Measurements from ENCODE around the gene PLCL1.

PLCL1 gene

DNA sequence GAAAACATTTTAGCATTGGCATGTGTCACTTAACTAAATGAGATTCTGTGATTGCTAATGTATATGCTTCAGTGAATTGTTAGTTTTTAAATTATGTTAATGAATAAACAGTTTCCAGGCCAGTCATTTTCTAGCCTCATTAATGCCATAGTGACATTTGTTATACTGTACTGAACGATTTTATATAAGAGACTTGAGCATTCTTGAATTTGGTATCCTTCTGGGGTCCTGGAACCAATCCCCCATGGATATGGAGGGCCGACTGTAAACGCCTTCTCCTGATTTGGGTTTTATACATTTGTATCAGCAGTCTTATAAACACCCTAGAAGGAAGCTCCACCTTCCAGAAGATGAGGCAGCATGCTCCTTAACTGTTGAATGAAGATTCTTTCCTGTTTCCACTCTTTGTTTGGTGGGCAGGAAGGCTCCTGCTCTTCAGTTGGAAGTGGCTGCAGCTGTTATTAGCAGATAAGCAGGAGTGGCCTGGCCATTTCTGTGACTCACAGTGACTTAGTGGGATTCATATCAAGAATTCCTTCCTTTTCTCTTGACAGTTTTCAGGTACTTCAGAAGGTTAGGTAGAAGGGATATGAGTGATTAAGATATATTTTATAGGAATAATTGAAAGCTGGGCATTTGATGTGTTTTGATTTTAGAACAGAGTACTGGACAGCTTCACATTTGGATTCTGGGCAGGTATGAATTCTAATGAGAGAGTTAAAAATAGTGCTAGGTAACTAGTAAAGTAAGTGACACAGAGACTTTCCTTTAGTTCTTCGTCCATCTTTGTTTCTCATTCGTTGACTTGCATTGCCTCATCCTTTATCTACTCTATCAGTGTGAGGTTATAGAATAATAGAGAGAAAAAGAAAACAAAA, 124.9 kb downstream of the PLCL1 start:
- DNase-seq = no peak

DNA sequence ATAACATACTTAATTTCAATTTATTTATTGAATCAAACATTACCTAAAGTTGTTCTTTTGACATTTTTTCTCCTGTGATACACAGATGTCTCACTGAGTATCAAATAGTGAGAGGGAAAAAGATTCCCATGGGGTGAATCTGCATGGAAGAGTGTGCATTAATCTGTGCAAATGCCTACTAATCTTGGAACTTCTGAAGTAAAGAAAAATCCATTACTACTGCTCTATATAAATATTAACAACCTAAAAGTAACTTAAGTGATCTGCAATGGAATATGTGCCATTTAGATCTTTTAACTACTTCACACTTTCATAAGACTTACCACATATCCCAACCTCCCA, 125.5 kb downstream of the PLCL1 start:
- no peak for DNase-seq

DNA sequence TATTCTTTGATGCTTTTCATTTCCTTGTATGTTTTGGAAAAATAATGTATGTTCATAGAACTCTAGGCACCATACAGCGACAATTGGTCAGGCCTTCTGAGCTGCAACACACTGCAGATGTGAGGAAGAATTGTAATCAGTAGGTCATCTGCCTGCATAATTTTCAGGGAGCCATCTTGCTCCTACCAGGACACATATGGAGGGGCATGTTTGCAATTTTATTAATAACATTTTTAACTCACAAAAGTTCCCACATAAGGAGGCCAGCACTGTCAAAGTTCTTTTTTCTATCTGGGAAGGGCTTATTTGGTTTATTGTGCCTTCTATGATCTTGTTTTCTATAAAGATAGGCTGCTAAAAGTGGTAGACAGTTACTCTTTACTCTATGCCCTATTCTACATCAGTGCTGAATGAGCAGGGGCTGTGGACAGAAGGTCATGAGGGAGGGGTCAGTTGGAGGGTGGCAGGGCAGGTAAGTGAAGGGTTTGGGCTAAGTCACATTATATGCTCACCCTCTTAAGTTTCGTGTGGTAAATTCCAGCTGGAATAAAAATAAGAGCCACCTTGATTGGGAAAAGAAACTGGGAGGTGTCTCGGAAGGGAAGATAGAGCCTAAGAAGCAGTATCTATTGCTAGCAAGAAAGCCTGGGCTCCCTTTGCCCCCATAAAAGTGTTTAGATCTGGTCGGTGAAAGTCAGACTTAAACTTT, 126.3 kb downstream of the PLCL1 start:
- DNase-seq = no peak

DNA sequence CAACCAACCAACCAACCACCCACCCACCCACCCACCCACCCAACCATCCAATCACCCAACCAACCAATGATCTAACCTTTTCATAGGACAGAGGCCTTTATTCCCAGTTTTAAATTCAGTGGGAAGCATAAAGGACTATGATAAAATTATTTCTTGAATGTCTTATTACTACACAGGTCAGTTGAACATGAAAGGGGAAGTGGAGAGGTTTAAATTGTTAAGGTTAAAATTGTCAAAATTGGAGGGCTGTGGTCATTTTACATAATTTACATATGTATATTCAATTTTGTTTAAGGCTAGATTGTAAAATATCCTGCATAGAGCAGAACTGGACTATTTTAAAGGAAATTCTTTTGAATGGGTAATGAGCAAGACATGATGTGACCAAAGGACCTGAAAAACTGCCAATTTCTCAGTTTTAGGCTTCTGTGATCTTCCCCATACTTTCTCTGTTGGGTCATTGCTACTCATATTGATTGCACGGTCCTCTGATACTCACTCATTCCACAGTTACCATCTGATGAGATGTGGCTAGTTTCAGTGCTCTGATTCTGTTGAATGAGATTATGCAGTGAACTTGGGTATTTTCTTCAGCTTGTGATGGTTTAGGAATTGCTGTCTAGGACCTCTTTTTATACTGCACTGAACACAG, 127.4 kb downstream of the PLCL1 start:
- no peak for DNase-seq

DNA sequence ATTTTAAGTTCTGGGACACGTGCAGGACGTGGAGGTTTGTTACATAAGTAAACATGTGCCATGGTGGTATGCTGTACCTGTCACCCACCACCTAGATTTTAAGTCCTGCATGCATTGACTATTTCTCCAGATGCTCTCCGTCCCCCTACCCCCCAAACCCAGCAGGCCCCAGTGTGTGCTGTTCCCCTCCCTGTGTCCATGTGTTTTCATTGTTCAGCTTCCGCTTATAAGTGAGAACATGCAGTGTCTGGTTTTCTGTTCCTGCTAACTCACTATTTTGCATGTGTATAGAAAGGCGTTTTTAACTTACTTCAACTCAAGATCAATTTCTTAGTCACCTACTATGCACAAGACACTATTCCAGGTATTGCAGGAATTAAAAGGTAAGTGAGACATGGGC, 128.0 kb downstream of the PLCL1 start:
- DNase-seq = no peak

DNA sequence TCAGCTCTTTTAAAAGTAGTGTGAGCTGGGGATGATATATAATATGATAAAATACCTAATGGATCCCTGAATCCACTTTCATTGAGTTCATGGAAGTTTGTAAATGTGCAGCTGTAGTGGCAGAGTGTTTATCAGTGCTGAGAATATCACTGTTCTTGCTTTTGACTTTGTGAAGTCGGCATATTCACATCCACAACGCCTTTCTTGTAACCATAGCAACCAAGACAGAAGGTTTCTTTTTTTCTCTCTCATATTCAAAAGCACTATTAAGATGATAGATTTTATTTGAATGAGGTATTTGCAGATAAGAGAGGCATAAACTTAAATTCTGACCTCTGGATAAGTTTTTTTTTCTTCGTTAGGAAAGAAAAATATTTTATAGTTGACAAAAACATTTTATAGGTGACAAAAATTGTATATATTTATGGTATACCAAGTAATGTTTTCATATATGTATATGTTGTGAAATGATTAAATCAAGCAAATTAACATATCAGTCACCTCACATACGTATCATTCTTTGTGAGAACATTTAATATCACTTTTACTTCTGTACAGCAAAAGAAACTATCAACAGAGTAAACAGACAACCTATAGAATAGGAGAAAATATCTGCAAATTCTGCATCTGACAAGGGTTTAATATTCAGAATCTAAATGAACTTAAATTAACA, 130.0 kb downstream of the PLCL1 start:
- peak in 3 of 6 experiments; percentile 28 to 54 (median 54) for DNase-seq

DNA sequence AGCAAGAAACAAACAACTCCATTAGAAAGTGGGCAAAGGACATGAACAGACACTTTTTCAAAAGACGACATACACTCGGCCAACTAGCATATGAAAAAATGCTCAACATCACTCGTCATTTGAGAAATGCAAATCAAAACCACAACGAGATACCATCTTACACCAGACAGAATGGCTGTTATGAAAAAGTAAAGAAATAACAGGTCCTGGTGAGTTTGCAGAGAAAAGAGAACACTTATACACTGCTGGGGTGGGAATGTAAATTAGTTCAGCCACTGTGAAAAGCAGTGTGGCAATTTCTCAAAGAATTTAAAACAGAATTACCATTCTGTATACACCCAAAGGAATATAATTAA, 130.5 kb downstream of the PLCL1 start:
- DNase-seq = peak in 3 of 6 experiments; percentile 17 to 46 (median 38)

DNA sequence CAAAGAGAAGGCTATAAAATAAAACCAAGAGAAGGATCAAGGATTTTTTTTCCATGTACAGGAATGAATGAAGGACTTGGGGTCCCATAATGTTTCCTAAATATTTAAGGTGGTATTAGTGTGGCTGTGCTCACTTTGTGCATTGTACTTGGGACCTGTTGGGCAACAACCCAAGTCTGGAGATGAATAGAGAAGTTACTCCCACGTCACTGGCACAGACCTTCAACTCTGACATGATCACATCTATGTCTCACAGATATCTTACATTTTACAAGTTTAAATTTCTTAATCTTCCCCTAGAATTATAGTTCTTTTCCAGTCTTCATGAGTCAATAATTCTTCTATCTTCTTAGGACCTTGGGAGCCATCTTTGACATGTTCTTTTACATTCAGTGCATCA, 133.4 kb downstream of the PLCL1 start:
- DNase-seq = no peak

DNA sequence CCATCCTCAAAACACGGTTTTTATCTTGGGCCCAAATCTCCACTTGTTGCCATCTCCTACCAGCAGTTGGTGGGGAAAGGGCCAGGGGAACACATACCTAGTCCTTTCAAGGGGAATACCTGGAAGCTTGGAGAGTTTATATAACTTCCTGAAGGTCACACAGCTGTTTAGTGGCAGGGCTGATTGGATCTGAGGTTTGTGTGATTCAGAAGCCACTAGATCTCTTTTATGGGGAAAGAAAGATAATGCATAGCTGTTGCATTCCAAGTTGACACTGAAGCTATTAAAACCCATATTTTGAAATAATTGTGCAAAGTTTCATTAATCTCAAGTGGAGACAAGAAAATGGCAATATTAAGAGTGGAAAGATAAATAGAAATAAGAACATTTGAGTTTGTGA, 134.2 kb downstream of the PLCL1 start:
- no peak for DNase-seq

DNA sequence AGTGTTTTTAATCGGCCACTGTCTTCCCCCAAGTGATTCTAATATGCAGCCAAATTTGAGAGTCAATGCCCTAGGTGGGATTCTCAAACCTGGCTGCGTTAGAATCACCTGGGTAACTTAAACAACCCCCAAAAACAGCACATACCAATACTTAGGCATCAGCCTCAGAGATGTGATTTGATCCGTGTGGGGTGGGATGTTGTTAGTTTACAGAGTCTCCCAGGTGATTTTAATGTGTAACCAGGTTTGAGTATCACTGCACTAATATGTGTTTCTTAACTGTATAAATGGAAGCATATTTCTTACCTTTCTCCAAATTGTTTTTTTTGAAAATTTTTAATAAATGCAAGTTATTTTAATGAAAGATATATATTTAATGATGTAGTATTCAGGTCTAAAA, 135.4 kb downstream of the PLCL1 start:
- DNase-seq = no peak

DNA sequence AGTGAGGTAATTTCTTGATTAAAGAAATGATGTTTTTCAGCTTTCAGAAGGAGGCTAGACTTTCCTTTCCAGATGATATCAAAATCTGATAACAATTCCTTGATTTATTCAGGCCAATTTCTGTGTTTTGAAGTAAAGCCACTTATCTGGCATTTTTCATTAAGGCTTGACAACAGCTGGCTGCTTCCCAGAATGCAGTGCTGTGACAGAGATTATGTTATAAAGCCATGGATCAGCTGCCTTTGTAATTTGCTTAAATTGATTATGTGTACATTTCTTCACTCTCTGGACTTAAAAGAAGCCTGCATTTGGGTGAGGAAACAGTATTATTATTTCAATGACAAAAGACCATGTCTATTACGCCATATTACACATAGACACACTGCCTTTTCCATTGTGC, 136.0 kb downstream of the PLCL1 start:
- DNase-seq = no peak

DNA sequence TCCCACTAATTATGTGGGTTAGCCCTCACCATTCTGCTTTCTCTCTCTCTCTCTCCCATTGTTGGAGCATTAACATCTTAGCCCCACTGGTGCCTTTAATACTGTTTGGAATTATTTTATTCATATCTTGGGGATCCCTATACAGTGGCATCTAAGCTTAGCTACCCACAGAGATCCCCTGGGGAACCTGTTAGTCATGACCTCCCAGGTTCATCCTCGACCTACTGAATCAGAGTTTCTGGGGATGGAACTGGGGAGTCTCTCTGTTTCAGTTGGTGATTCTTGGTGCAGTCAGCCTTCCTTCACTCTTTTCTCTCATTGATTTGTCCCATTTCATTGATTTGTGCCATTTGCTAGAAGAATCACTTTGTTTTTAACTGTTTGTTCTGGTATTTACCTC, 137.3 kb downstream of the PLCL1 start:
- DNase-seq = no peak

DNA sequence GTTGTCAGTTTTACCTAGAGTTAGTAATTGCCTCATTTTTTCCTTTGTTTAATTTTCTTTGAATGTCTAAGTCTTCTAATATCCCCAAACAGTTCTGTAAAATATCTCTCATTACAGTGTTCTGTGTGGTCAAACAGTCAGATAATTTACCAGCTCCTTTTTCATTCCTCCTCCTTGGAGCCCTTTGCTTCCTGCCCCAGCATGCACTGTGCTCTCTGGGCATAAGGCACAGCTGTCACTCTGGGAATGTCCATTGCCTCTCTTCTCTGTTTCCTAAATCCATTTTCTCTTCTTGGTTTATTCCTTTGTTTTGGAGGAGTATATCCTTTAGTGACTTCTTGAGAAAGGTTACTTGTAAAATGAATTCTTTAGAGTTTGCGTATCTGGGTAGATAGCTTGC, 139.3 kb downstream of the PLCL1 start:
- DNase-seq = no peak

DNA sequence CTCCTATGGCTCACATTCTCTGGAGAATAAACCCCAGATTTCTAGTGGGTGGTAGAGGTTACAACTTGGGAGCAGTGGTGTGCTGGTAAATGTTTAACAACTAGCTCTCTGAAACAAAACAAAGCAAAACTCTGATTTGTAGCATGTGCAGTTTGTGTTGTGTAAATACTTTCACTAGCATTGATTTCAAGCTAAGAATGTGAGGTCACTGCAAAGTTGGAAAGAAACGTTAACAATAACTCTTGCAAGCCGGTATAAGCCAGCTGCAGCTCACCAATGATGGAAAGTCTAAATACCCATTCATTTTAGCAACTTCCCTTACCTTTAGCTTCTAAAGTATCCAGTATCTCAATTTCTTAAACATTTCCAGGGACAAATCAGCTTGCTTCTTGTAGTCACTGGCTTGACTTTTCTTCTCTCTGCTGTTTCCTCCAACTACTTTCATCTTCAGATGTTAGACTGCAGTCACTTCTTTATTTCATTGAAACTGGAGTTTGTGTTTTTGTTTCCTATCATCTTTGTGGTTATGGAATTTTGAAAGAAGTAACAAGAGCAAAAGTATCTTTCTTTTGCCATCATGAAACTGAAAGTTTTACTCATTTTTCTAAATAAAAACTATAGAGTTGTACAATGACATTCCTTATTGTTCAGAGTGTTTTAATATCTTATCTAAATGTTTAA, 140.2 kb downstream of the PLCL1 start:
- no peak for DNase-seq

DNA sequence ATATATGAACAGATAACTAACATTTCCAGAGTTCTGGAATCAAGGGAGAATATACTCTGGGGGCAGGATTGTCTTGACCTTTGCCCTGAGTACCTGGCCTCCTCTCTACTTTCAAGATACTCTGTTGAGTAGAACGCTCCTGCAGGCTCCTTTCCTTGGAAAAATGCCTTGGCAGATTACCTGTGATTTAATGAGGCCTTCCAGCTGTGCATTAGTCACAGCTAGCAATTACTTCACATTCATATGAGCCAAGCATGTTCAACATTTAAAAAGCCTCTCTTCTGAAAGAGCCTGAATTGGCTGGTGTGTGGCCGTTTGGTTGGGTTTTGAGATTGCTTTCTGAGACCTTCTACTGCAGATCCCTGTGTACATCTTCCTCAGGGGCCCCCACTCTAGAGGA, 142.2 kb downstream of the PLCL1 start:
- DNase-seq = no peak

DNA sequence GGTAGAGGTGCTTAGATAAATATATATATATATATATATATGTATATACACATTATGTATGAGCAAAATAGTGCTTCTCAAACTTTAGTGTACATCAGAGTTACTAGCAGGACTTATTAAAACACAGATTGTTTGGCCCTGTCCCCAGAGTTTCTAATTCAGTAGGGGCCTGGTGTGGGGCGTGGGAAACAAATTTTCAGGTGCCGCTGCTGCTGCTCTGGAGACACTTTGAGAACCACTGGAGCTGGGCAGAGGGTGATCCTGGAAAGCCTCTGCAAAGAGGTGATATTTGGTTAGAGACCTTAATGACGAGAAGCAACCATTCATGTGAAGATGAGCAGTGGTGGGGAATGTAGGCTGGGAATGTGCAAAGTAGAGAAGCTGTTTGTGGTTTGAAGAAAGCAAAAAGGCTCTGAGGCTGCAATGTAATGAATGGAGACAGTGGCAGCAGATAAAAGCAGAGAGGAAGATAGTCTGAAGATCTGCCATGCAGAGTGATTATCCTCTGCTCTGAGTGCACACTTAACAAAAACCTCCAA, 142.9 kb downstream of the PLCL1 start:
- DNase-seq = peak in 1 of 6 experiments; percentile 6

DNA sequence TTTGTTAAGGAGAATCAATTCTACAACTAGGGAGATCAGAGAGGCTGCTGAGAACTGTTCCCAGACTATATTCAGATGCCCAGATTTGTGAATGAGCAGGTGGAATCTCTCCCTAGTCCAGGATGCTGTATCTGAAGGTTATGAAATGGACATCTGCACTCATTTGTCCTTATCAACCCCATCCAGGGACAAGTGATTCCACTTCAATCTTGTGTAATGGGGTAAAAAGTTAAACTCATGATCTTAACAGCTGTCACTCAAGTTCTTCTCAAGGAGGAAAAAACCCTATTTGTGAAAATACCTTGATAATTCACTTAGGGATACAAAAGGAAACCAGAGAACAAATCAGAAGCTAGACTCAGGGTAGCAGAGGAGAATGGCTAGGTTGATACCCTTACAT, 144.8 kb downstream of the PLCL1 start:
- no peak for DNase-seq

DNA sequence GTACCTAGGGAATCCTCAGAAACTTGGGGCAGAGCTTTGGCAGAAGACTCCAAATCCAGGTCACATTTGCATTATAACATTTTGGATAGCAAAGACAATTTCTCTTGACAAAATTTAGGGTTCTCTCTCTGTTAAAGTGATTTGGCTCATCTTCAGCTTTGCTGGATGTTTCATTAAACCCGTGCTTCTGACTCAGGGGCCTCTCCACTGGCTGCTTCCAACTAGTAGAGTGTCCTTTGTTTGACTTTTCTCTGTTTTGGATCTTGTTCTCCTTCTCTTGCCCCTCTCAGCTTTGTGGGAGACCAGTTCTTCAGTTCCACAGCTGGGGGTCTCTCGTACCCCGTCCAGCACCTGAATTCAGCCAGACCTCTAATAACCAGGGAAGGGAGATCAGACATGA, 145.6 kb downstream of the PLCL1 start:
- DNase-seq = no peak

DNA sequence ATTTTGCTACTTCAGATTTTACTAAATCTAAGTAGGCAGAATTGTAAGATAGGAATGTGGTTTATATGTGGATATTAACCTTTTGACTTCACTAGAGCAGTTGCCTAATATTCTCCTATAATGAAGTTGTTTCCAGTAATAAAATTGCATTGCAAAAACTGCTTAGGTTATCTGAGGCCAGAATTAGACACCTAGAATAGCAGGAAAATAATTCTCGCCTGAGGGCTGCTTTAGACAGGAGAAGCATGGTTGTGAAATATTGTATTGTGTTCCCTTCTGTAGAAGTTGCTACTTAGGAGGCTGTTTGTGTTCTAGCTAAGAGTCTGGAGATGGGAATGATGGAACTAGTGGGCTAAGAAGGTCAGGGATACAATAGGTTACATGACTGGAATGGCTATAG, 146.3 kb downstream of the PLCL1 start:
- DNase-seq = no peak

DNA sequence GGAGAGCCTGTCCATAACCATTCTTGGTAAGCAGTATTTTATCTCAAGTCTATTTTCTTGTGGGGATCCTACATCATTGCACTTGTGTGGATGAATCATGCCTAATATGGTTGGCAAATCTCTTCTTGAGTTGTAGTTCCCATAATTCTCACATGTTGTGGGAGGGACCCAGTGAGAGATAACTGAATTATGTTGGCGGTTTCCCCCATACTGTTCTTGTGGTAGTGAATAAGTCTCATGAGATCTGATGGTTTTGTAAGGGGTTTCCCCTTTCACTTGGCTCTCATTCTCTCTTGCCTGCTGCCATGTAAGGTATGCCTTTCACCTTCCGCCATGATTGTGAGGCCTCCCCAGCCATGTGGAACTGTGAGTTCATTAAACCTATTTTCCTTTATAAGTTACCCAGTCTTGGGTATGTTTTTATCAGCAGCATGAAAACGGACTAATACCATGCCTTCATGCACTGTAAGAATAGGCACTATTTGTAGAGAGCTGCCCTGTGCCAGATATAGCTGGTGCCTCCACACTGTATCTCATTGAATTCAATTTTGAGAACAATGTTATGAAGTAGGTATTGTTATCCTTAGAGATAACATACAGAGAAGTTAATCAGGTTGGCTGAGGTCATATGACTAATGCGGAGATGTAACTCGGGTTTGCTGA, 148.3 kb downstream of the PLCL1 start:
- DNase-seq = no peak

DNA sequence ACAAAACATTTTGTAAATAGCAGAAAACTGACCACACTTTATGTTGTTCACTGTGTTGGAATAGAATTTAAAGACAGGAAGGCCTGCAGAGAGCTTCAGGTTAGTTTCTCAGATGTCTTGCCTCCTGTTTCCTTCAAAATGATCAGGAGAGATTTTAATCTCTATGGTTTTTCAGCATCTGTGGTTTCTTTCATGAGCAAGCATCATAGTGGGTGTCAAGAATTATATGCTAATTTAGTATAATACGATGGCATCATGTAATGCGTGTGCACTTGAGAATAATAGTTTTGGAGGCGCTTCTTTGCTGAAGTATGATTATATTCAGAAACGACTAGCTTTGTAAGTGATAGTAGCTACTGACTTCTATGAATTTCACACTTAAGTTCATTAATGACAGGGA, 149.9 kb downstream of the PLCL1 start:
- DNase-seq = peak in 3 of 6 experiments; percentile 68 to 75 (median 69)

DNA sequence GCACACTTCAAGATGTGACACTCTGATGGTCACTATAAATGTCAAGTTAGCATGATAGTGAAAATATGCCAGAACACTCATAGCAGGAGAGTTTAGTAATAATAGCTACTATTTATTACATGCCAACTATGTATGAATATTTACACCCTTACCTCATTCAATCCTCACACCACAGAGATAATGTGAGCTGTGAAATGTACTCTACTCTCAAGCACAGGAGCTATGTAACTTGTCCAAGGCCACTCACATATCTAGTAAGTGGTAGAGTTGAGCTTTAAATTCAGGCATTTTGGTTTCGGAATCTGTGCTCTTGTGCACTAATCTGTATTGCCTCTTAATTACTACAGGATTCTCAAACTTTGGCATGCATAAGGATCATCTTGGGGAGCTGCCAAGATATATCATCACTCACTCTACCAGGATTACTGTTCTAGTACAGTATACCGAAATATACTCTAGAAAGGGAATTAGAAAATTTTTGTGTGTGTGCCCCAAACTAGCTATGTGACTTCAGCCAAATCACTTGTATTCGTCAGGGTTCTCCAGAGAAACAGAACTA, 154.3 kb downstream of the PLCL1 start:
- DNase-seq = no peak

Data from stimulated activated naive CD4-positive, alpha-beta T cell (primary cell).